Upper lobe of left lung (tissue), 4 donors: Measurements from ENCODE around the gene FNDC3B.

ENCODE experiments used
- CTCF ChIP-seq, 6 experiments: fragments of 450-650 bp in 4 of 6; fragments of 200-600 bp in 2 of 6; sonication (generic) in 2 of 6; IDR thresholded peaks; one replicate each; pipeline ENCODE4 v1.5.1; 2016 to 2019; ENCODE audit warnings: antibody characterized with exemption in 6 of 6
- EP300 ChIP-seq, 4 donors: sonication (generic); formaldehyde crosslinking; IDR thresholded peaks; one replicate each; pipeline ENCODE4 v1.5.1; 2017; ENCODE audit warnings: antibody characterized with exemption in 4 of 4, control low read depth in 2 of 4
- POLR2A ChIP-seq, 4 donors: fragments of 450-650 bp; IDR thresholded peaks; one replicate each; pipeline ENCODE4 v1.5.1; 2016 to 2017; ENCODE audit warnings: antibody characterized with exemption in 4 of 4, mild to moderate bottlenecking in 2 of 4
- POLR2AphosphoS5 ChIP-seq, 2 donors: sonication (generic); formaldehyde crosslinking; IDR thresholded peaks; one replicate each; pipeline ENCODE4 v1.5.1; 2017; ENCODE audit warnings: antibody characterized with exemption in 2 of 2

DNA sequence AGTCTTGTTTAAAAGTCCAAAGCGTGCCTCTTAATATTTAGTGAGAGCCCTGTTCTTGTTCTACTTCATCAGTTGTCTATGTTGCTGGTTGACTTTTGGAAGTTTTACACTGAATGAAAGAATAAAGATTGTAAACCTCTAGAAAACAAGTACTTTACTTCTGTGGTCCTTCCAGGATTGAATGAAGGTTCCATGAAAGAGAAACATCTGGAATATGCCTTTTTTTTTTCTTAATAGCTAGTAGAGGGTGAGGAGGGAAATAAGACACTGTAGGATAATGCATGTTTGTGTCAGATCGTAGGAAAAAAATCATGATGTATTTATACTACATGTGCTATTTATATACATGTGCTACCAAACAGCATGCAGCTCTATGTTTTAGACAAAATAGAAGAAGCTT, 205.9 kb downstream of the FNDC3B start:
- no peak for TF ChIP-seq POLR2AphosphoS5 (IDR thresholded peaks at IDR 0.05)
- no peak for TF ChIP-seq CTCF (IDR thresholded peaks at IDR 0.05)
- no peak for TF ChIP-seq POLR2A (IDR thresholded peaks at IDR 0.05)
- no peak for TF ChIP-seq EP300 (IDR thresholded peaks at IDR 0.05)
